ENCODE results near the gene LIMA1.

Gene LIMA1

GRCh38 chr12:50217202-50217601, 66.1 kb downstream of the LIMA1 start:
- DNase-seq (ENCODE audit: extremely low spot score): no peak
- CTCF ChIA-PET: no interaction called here
- POLR2A ChIA-PET: no interaction called here
- TF ChIP-seq L3MBTL2 (conservative IDR thresholded peaks at IDR 0.05) (no peak), TARDBP (IDR thresholded peaks at IDR 0.05) (no peak), HDGF (IDR thresholded peaks at IDR 0.05; ENCODE audit: borderline replicate concordance) (no peak), NFRKB (IDR thresholded peaks at IDR 0.05) (no peak), ZNF384 (IDR thresholded peaks at IDR 0.05) (no peak), PKNOX1 (IDR thresholded peaks at IDR 0.05) (no peak), ARNT (IDR thresholded peaks at IDR 0.05) (no peak), SP1 (IDR thresholded peaks at IDR 0.05) (no peak), ELF4 (IDR thresholded peaks at IDR 0.05) (no peak), LEF1 (IDR thresholded peaks at IDR 0.05; ENCODE audit: borderline replicate concordance) (no peak), FOXK2 (IDR thresholded peaks at IDR 0.05) (no peak), BHLHE40 (IDR thresholded peaks at IDR 0.05; ENCODE audit: borderline replicate concordance) (no peak), CTBP1 (IDR thresholded peaks at IDR 0.05; ENCODE audit: borderline replicate concordance) (no peak)

- no peak for DNase-seq (ENCODE audit: extremely low spot score)
- POLR2A ChIA-PET: no interaction called here
- TF ChIP-seq FOXA1 (IDR thresholded peaks at IDR 0.05) (no peak), ZNF384 (IDR thresholded peaks at IDR 0.05) (no peak), HDGF (IDR thresholded peaks at IDR 0.05; ENCODE audit: borderline replicate concordance) (no peak), NFRKB (IDR thresholded peaks at IDR 0.05) (no peak), SP1 (IDR thresholded peaks at IDR 0.05) (no peak), FOXM1 (IDR thresholded peaks at IDR 0.05; ENCODE audit: borderline replicate concordance) (no peak), L3MBTL2 (conservative IDR thresholded peaks at IDR 0.05) (no peak), LEF1 (IDR thresholded peaks at IDR 0.05; ENCODE audit: borderline replicate concordance) (no peak)
- CTCF ChIA-PET: interaction anchor here (0.7 kb wide), 1 partner anchor 430 kb away, joined by 5 read pairs; no protein-coding TSS in a partner anchor
Measured at GRCh38 chr12:50215033-50215432, 68.3 kb downstream of the LIMA1 start.

GRCh38 chr12:50214018-50214417, 69.3 kb downstream of the LIMA1 start:
- ChIA-PET CTCF (no interaction called here), POLR2A (interaction anchor here (5.7 kb wide), 1 partner anchor 8 kb away, joined by 29 read pairs; no protein-coding TSS in a partner anchor)

GRCh38 chr12:50213439-50213838, 69.9 kb downstream of the LIMA1 start:
- ChIA-PET CTCF (no interaction called here), POLR2A (interaction anchor here (5.7 kb wide), 1 partner anchor 8 kb away, joined by 29 read pairs; no protein-coding TSS in a partner anchor)
- DNase-seq (ENCODE audit: extremely low spot score): no peak
- no peak for TF ChIP-seq PKNOX1 (IDR thresholded peaks at IDR 0.05)

More at GRCh38 chr12:50214018-50214417, 69.3 kb downstream of the LIMA1 start:
- DNase-seq (ENCODE audit: extremely low spot score): no peak
- no peak for TF ChIP-seq CTBP1 (IDR thresholded peaks at IDR 0.05; ENCODE audit: borderline replicate concordance)
- TF ChIP-seq ZNF384 (IDR thresholded peaks at IDR 0.05): no peak
- TF ChIP-seq FOXM1 (IDR thresholded peaks at IDR 0.05; ENCODE audit: borderline replicate concordance): no peak
- TF ChIP-seq PKNOX1 (IDR thresholded peaks at IDR 0.05): no peak
- TF ChIP-seq BHLHE40 (IDR thresholded peaks at IDR 0.05; ENCODE audit: borderline replicate concordance): no peak
- no peak for TF ChIP-seq TARDBP (IDR thresholded peaks at IDR 0.05)
- no peak for TF ChIP-seq SP1 (IDR thresholded peaks at IDR 0.05)
- TF ChIP-seq ARNT (IDR thresholded peaks at IDR 0.05): no peak

- no peak for DNase-seq (ENCODE audit: extremely low spot score)
- TF ChIP-seq ELF4 (IDR thresholded peaks at IDR 0.05) (no peak), TARDBP (IDR thresholded peaks at IDR 0.05) (no peak), FOXK2 (IDR thresholded peaks at IDR 0.05) (no peak), FOXM1 (IDR thresholded peaks at IDR 0.05; ENCODE audit: borderline replicate concordance) (no peak), FOXA1 (IDR thresholded peaks at IDR 0.05) (no peak), HDGF (IDR thresholded peaks at IDR 0.05; ENCODE audit: borderline replicate concordance) (no peak)
- CTCF ChIA-PET: no interaction called here
- POLR2A ChIA-PET: interaction anchor here (0.8 to 5.7 kb wide), 3 partner anchors 10 to 100 kb away, joined by 3 to 29 read pairs (median 4); partner anchors contain the start of gene COX14
Measured at GRCh38 chr12:50212071-50212467, 71.3 kb downstream of the LIMA1 start.

GRCh38 chr12:50211392-50212070, 71.8 kb downstream of the LIMA1 start:
- TF ChIP-seq ZNF384 (IDR thresholded peaks at IDR 0.05): 0 out of 2 replicates have a peak, but pooled peaks have one; percentile 5
- no peak for TF ChIP-seq ELF4 (IDR thresholded peaks at IDR 0.05)
- ChIA-PET CTCF (no interaction called here), POLR2A (interaction anchor here (0.8 to 5.7 kb wide), 4 partner anchors 10 to 99 kb away, joined by 3 to 29 read pairs (median 4); partner anchors contain the start of genes COX14 and LIMA1)
- no peak for DNase-seq (ENCODE audit: extremely low spot score)

- POLR2A ChIA-PET: no interaction called here
- no peak for DNase-seq (ENCODE audit: extremely low spot score)
- CTCF ChIA-PET: no interaction called here
- TF ChIP-seq BHLHE40 (IDR thresholded peaks at IDR 0.05; ENCODE audit: borderline replicate concordance) (no peak), NFRKB (IDR thresholded peaks at IDR 0.05) (no peak), FOXK2 (IDR thresholded peaks at IDR 0.05) (no peak), TARDBP (IDR thresholded peaks at IDR 0.05) (no peak), FOXA1 (IDR thresholded peaks at IDR 0.05) (no peak), ARNT (IDR thresholded peaks at IDR 0.05) (no peak), SP1 (IDR thresholded peaks at IDR 0.05) (no peak), ELF4 (IDR thresholded peaks at IDR 0.05) (no peak), L3MBTL2 (conservative IDR thresholded peaks at IDR 0.05) (no peak), HDGF (IDR thresholded peaks at IDR 0.05; ENCODE audit: borderline replicate concordance) (no peak), PKNOX1 (IDR thresholded peaks at IDR 0.05) (no peak), CTBP1 (IDR thresholded peaks at IDR 0.05; ENCODE audit: borderline replicate concordance) (no peak), FOXM1 (IDR thresholded peaks at IDR 0.05; ENCODE audit: borderline replicate concordance) (no peak), ZNF384 (IDR thresholded peaks at IDR 0.05) (no peak), LEF1 (IDR thresholded peaks at IDR 0.05; ENCODE audit: borderline replicate concordance) (no peak), SUZ12 (IDR thresholded peaks at IDR 0.05) (no peak)
Measured at GRCh38 chr12:50207424-50207823, 75.9 kb downstream of the LIMA1 start.

Data from HEK293T (cell line).